Ishikawa (cell line): ENCODE measurements around the gene STX18.

ENCODE experiments used
- CEBPB ChIP-seq: IDR thresholded peaks from 2 replicates; pipeline ENCODE4 v1.6.1; 2012
- CREB1 ChIP-seq: IDR thresholded peaks from 2 replicates; pipeline ENCODE4 v1.6.1; 2012; ENCODE audit warnings: low read depth
- EGR1 ChIP-seq: IDR thresholded peaks from 2 replicates; pipeline ENCODE4 v1.6.1; 2012
- EP300 ChIP-seq: IDR thresholded peaks from 2 replicates; pipeline ENCODE4 v1.6.1; 2012; ENCODE audit warnings: borderline replicate concordance
- FOXM1 ChIP-seq: IDR thresholded peaks from 2 replicates; pipeline ENCODE4 v1.6.1; 2012; ENCODE audit warnings: low read depth, borderline replicate concordance
- NFIC ChIP-seq: IDR thresholded peaks from 2 replicates; pipeline ENCODE4 v1.6.1; 2012
- RAD21 ChIP-seq: IDR thresholded peaks from 2 replicates; pipeline ENCODE4 v1.6.1; 2012; ENCODE audit warnings: low read depth
- TAF1 ChIP-seq: IDR thresholded peaks from 2 replicates; pipeline ENCODE4 v1.6.1; 2012; ENCODE audit warnings: low read depth, mild to moderate bottlenecking
- TCF12 ChIP-seq: IDR thresholded peaks from 2 replicates; pipeline ENCODE4 v1.6.1; 2012; ENCODE audit warnings: low read depth
- TEAD4 ChIP-seq: IDR thresholded peaks from 2 replicates; pipeline ENCODE4 v1.6.1; 2012
- YY1 ChIP-seq: IDR thresholded peaks from 2 replicates; pipeline ENCODE4 v1.6.1; 2012; ENCODE audit warnings: low read depth
- ZBTB7A ChIP-seq: IDR thresholded peaks from 2 replicates; pipeline ENCODE4 v1.6.1; 2012; ENCODE audit warnings: low read depth
- TF ChIP-seq, protein P1 (sequence below): IDR thresholded peaks from 2 replicates; pipeline ENCODE4 v1.6.1; 2012
- TF ChIP-seq, protein P2 (sequence below): IDR thresholded peaks from 2 replicates; pipeline ENCODE4 v1.6.1; 2012; ENCODE audit warnings: low read depth, mild to moderate bottlenecking
- TF ChIP-seq, protein P3 (sequence below): IDR thresholded peaks from 2 replicates; pipeline ENCODE4 v1.6.1; 2012

STX18 gene

DNA sequence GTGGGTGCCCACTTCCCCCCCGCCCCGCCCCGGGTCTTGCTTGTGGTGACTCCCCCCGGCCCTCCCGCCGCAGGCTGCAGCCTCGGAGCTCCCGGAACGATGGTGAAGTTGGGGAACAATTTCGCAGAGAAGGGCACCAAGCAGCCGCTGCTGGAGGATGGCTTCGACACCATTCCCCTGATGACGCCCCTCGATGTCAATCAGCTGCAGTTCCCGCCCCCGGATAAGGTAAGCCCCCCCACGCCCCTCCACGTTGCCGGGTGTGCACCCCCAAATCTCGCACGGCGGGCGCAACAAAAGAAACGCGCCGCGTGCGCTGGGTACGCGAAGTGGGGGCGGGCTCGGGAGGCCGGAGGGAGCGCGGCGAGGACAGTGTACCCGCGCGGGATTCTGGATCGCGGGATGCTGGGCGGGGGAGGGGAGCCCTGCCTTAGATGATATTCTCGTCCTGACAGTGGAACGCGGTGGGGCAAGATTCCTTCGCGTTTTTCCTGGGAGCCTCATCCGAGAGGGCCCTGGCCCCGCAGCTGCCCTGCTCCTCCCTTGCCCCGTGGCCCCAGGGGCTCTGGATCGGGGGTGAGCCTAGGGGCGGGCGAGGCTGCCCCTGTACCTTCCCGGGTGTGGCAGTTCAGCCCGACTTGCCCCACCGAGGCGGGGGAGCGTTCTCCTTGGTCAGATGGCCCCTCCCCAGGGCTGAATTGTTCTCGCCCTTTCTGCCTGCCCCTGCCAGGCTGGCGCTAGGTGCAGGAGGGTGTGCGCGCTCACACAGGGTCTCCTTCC is 154.1 kb downstream of the STX18 start:
- TF ChIP-seq TCF12 = no peak
- TF ChIP-seq ZBTB7A = peak; percentile 66; the same call in 1 of the 2 replicates

DNA sequence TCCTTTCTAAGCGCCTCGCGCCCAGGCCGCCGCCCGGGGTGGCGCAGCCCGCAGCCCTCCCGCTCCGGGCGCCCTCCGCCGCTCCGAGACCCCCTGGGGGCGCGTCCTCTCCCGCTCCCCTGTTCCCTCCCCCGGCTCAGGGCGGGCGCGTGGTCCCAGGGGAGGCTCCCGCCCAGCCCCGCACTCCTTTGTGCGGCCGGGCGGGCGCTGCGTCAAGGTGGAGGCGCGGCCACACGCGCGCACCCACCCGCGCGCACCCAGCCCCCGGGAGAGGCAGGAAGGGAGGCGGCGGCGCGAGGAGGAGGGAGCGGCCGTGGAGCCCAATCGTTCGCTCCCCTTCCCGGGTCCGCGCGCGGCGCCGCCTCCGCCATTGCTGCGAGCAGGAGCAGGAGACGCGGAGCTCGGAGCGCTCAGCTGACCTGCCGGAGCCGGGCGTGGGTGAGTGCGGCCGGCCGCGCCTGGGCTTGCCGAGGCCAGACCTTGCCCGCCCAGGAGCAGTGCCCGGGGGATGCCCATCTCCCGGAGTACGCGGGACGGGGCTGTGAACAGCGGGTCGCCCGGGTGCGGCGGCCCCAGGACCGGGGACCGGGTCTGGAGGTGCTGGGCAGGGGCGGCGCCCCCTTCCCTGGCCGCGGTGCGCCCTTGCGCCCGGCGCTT is 155.0 kb downstream of the STX18 start, which contains the start of gene NSG1:
Gene NSG1 (plus strand): TSS at position 367 of the 657 bp plus-strand sequence. CDS start 528 bp downstream, outside the sequence.
- TF ChIP-seq, protein P1, sequence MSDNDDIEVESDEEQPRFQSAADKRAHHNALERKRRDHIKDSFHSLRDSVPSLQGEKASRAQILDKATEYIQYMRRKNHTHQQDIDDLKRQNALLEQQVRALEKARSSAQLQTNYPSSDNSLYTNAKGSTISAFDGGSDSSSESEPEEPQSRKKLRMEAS = peak; percentile 48; the same call in 1 of the 2 replicates
- TF ChIP-seq EP300 = no peak
- TF ChIP-seq YY1 = peak; percentile 86

DNA sequence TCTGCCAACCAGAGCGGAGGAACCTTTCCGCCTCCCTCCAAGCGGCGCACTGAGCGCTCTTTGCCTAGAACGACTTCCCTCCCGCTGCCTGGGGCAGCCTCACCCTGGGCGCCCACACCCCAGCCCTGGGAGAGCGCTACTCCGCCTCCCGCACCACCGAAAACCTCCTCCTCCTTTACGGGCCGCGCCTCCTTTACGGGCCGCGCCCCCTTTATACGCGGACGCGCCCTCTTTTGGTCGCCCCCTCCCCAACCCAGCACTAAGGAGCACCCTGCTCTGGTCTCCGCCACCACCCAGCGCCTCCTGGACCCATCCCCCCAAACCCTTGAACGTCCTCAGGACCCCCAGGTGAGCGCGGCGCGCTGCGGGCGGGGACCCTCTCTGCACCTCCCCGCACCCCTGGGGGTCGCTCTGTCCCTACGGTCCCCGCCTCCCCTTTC is 155.5 kb downstream of the STX18 start:
- TF ChIP-seq ZBTB7A = peak; percentile 93; the same call in 1 of the 2 replicates
- TF ChIP-seq, protein P2, sequence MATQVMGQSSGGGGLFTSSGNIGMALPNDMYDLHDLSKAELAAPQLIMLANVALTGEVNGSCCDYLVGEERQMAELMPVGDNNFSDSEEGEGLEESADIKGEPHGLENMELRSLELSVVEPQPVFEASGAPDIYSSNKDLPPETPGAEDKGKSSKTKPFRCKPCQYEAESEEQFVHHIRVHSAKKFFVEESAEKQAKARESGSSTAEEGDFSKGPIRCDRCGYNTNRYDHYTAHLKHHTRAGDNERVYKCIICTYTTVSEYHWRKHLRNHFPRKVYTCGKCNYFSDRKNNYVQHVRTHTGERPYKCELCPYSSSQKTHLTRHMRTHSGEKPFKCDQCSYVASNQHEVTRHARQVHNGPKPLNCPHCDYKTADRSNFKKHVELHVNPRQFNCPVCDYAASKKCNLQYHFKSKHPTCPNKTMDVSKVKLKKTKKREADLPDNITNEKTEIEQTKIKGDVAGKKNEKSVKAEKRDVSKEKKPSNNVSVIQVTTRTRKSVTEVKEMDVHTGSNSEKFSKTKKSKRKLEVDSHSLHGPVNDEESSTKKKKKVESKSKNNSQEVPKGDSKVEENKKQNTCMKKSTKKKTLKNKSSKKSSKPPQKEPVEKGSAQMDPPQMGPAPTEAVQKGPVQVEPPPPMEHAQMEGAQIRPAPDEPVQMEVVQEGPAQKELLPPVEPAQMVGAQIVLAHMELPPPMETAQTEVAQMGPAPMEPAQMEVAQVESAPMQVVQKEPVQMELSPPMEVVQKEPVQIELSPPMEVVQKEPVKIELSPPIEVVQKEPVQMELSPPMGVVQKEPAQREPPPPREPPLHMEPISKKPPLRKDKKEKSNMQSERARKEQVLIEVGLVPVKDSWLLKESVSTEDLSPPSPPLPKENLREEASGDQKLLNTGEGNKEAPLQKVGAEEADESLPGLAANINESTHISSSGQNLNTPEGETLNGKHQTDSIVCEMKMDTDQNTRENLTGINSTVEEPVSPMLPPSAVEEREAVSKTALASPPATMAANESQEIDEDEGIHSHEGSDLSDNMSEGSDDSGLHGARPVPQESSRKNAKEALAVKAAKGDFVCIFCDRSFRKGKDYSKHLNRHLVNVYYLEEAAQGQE = no peak

DNA sequence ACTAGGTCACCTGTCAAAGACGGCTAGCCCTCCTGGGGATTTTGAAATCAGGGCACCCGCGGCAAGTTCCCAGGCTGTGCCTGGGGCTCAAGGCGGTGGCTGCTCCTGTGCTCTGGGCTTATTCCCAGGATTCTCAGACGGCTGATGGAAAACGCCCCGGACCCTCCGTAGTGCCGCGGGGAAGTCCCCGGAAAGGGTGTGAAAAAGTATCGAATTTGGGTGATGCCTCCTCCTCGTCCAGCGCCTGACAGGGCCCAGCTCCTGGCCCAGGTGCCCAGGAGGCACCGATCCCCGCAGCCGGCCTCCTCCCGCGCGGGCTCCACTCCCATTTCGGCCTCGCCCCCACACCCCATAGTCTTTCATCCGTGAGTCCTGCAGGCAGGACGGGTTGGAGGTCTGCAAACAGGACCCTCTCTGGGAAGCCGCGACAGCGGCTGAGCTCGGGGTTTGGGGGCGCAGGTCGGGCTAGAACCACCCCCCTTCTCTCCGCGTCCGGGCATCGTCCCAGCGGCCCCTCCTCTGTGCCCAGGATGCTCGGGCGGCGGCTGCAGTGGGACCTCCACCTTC is 156.0 kb downstream of the STX18 start:
- TF ChIP-seq NFIC = no peak
- TF ChIP-seq TCF12 = no peak
- no peak for TF ChIP-seq FOXM1
- no peak for TF ChIP-seq EGR1
- TF ChIP-seq ZBTB7A = no peak
- no peak for TF ChIP-seq EP300
- no peak for TF ChIP-seq CEBPB
- no peak for TF ChIP-seq TAF1
- TF ChIP-seq, protein P3, sequence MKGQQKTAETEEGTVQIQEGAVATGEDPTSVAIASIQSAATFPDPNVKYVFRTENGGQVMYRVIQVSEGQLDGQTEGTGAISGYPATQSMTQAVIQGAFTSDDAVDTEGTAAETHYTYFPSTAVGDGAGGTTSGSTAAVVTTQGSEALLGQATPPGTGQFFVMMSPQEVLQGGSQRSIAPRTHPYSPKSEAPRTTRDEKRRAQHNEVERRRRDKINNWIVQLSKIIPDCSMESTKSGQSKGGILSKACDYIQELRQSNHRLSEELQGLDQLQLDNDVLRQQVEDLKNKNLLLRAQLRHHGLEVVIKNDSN = no peak
- TF ChIP-seq, protein P2 = no peak
- TF ChIP-seq RAD21 = no peak
- TF ChIP-seq YY1 = no peak
- no peak for TF ChIP-seq CREB1
- TF ChIP-seq, protein P1 = no peak
- TF ChIP-seq TEAD4 = no peak

DNA sequence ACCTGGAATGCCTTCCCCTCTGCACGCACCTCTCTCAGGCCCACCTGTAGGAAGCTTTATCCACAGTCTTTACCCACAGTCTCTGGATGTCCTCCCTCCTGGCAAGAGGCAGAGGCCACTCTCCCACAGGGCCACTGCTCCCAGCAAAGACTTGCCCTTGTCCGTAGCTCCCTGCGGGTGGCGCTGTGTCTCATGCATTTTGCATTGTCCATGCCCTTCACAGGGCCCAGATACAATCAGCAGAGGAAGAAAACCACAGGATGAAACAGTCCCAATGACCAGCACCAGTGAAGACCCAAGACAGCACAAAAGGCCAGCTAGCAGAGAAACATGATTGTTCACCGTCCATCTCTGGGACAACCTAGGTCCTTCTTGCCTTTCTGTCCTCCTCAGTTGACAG is 157.0 kb downstream of the STX18 start:
- TF ChIP-seq, protein P1 = no peak
- TF ChIP-seq NFIC = no peak
- no peak for TF ChIP-seq TAF1
- TF ChIP-seq ZBTB7A = no peak
- TF ChIP-seq CEBPB = no peak
- TF ChIP-seq FOXM1 = no peak
- TF ChIP-seq RAD21 = peak; percentile 81

DNA sequence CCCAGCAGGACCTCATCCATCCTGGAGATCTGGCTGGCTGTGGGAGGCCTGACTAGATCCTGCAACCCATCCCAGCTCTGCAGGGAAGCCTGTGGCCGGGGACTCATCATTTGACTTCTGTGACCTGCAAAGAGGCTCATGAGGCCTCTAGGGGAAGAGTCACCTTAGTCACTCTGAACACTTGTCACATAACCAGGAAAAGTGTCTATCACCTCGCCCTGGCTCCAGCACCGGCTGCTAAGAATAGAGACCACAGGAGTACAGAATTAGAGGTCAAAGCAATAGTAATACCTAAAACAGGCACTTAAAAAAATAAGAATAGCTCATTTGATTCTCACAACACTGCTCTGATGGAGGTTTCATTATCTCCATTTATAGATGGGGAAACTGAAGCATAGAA is 158.8 kb downstream of the STX18 start:
- TF ChIP-seq YY1 (no peak), TAF1 (no peak), FOXM1 (no peak), RAD21 (no peak), TEAD4 (no peak), TCF12 (no peak), EGR1 (no peak), CEBPB (no peak)
- TF ChIP-seq, protein P3 = no peak
- TF ChIP-seq, protein P2 = no peak
